A673 (cell line): ENCODE results near the gene SORL1.

Experiments
- CTCF ChIP-seq: fragments of 300-800, 200-600 bp; sonication (generic); conservative IDR thresholded peaks from 2 replicates; pipeline ENCODE4 v1.5.1; 2017; ENCODE audit warnings: low read depth, mild to moderate bottlenecking, antibody characterized with exemption, low read length, moderate library complexity, mixed read lengths
- EZH2 ChIP-seq: fragments of 200-600 bp; sonication (generic); IDR thresholded peaks from 2 replicates; pipeline ENCODE4 v1.6.1; 2017; ENCODE audit warnings: borderline replicate concordance, low read depth, mild to moderate bottlenecking, mixed read lengths, antibody characterized with exemption, low read length; ENCODE audit not compliant: poor library complexity, severe bottlenecking

- TF ChIP-seq CTCF (no peak), EZH2 (no peak)
Observed at GRCh38 chr11:121500275-121500674, 48.2 kb downstream of the SORL1 start.
